OCI-LY1 (cell line): ENCODE measurements around the gene CBR3.

ENCODE experiments used
- H2AFZ ChIP-seq: fragments of 200-600 bp; sonication (generic), shearing (Covaris generic); 2 replicates; pipeline ENCODE4 v1.6.0; 2014; ENCODE audit warnings: antibody characterized with exemption, mild to moderate bottlenecking, low read length
- H3F3A ChIP-seq: fragments of 200-600 bp; sonication (generic), shearing (Covaris generic); 2 replicates; pipeline ENCODE4 v1.6.0; 2014; ENCODE audit warnings: mild to moderate bottlenecking, antibody characterized with exemption, low read length, moderate library complexity; ENCODE audit not compliant: insufficient read depth
- H3K27ac ChIP-seq: fragments of 200-600 bp; sonication (generic); 2 replicates; pipeline ENCODE4 v1.5.1; 2014; ENCODE audit warnings: low read length, mixed run types, mild to moderate bottlenecking, low read depth; ENCODE audit not compliant: poor library complexity, severe bottlenecking
- H3K27me3 ChIP-seq: fragments of 200-600 bp; sonication (generic); 2 replicates; pipeline ENCODE4 v1.6.0; 2014; ENCODE audit warnings: antibody characterized with exemption, mild to moderate bottlenecking, low read length, moderate library complexity; ENCODE audit not compliant: insufficient read depth
- H3K36me3 ChIP-seq: fragments of 200-600 bp; sonication (generic); 2 replicates; pipeline ENCODE4 v1.6.1; 2014; ENCODE audit warnings: mild to moderate bottlenecking, antibody characterized with exemption, low read length, moderate library complexity, mixed read lengths; ENCODE audit not compliant: insufficient read depth
- H3K4me1 ChIP-seq: fragments of 200-600 bp; sonication (generic); 2 replicates; pipeline ENCODE4 v1.5.1; 2014; ENCODE audit warnings: mild to moderate bottlenecking, low read length, moderate library complexity; ENCODE audit not compliant: insufficient read depth, severe bottlenecking
- H3K4me2 ChIP-seq: fragments of 200-600 bp; sonication (generic), shearing (Covaris generic); 2 replicates; pipeline ENCODE4 v1.6.1; 2014; ENCODE audit warnings: low read length
- H3K4me3 ChIP-seq: fragments of 200-600 bp; sonication (generic); 2 replicates; pipeline ENCODE4 v1.5.1; 2014; ENCODE audit warnings: low read length, low read depth, mild to moderate bottlenecking, mixed read lengths; ENCODE audit not compliant: poor library complexity, severe bottlenecking
- H3K79me2 ChIP-seq: fragments of 200-600 bp; shearing (Covaris generic); 2 replicates; pipeline ENCODE4 v1.6.1; 2016; ENCODE audit warnings: mixed run types, low read length, mixed read lengths; ENCODE audit not compliant: insufficient read depth
- H3K9ac ChIP-seq: fragments of 200-600 bp; sonication (generic), shearing (Covaris generic); 2 replicates; pipeline ENCODE4 v1.6.1; 2014; ENCODE audit warnings: mild to moderate bottlenecking, low read length, mixed read lengths
- H3K9me2 ChIP-seq: fragments of 200-600 bp; sonication (generic), shearing (Covaris generic); 2 replicates; pipeline ENCODE4 v1.6.1; 2014; ENCODE audit warnings: low read depth, mild to moderate bottlenecking, low read length, mixed read lengths
- H3K9me3 ChIP-seq: fragments of 200-600 bp; shearing (Covaris generic); 2 replicates; pipeline ENCODE4 v1.6.1; 2014; ENCODE audit warnings: low read length, mixed read lengths
- H4K20me1 ChIP-seq: fragments of 200-600 bp; sonication (generic), shearing (Covaris generic); 2 replicates; pipeline ENCODE4 v1.6.0; 2016; ENCODE audit warnings: mild to moderate bottlenecking, low read length; ENCODE audit not compliant: insufficient read depth
- CTCF ChIP-seq: fragments of 200-600 bp; sonication (generic), shearing (Covaris generic); IDR thresholded peaks from 2 replicates; pipeline ENCODE4 v1.5.1; 2017; ENCODE audit warnings: mild to moderate bottlenecking, antibody characterized with exemption, low read length, moderate library complexity, mixed read lengths
- EZH2 ChIP-seq: fragments of 200-600 bp; sonication (generic), shearing (Covaris generic); IDR thresholded peaks from 2 replicates; pipeline ENCODE4 v1.8.0; 2017; ENCODE audit warnings: borderline replicate concordance, mixed run types, mild to moderate bottlenecking, antibody characterized with exemption, low read length, moderate library complexity, mixed read lengths

CBR3 gene

GRCh38 chr21:36145259-36145658 is 10.4 kb downstream of the CBR3 start:
- H3K36me3 ChIP-seq = no peaks in the 10 kb centered on the region
- no peaks in the 10 kb centered on the region for H4K20me1 ChIP-seq
- H3K27me3 ChIP-seq = no peaks in the 10 kb centered on the region
- H3K27ac ChIP-seq = no peak overlapping the region
- H3K4me3 ChIP-seq = no peak overlapping the region
- H3F3A ChIP-seq = no peaks in the 10 kb centered on the region
- H3K9me2 ChIP-seq = no peaks in the 10 kb centered on the region
- TF ChIP-seq CTCF = no peak
- TF ChIP-seq EZH2 = no peak
- no peak overlapping the region for H3K4me2 ChIP-seq
- H3K79me2 ChIP-seq = no peaks in the 10 kb centered on the region
- peaks cover 12% of the 10 kb centered on the region for H3K4me1 ChIP-seq
- no peak overlapping the region for H3K9ac ChIP-seq
- H3K9me3 ChIP-seq = no peaks in the 10 kb centered on the region
- H2AFZ ChIP-seq = no peak overlapping the region

DNA sequence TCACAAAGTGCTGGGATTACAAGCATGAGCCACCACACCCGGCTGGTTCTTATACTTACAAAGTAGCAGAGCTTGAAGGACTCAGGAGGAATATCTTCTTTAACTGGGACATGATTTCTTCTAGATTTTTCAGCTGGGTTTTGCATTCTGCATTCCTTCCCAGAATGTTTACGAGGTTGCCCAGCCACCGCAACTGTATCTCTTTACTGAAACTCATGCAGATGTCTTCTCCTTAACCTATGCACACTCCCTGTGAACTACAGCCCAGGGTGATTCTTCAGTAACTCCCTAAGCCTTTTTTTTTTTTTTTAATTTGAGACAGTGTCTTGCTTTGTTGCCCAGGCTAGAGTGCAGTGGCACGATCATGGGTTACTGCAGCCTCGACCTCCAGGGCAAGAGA is 13.0 kb downstream of the CBR3 start:
- Histone ChIP-seq H3K9me2 (no peaks in the 10 kb centered on the region), H3F3A (no peaks in the 10 kb centered on the region), H4K20me1 (no peaks in the 10 kb centered on the region), H2AFZ (no peak overlapping the region), H3K4me3 (no peak overlapping the region), H3K9ac (no peak overlapping the region), H3K4me2 (no peak overlapping the region), H3K27me3 (no peaks in the 10 kb centered on the region), H3K4me1 (peaks cover 12% of the 10 kb centered on the region), H3K79me2 (no peaks in the 10 kb centered on the region), H3K36me3 (no peaks in the 10 kb centered on the region), H3K9me3 (no peaks in the 10 kb centered on the region), H3K27ac (no peak overlapping the region)
- TF ChIP-seq CTCF (no peak), EZH2 (no peak)

GRCh38 chr21:36148886-36149285 is 14.0 kb downstream of the CBR3 start:
- Histone ChIP-seq H3K4me2 (no peak overlapping the region), H3K9ac (no peak overlapping the region), H3K4me1 (peaks cover 17% of the 10 kb centered on the region), H3K27ac (no peak overlapping the region), H3K4me3 (no peak overlapping the region), H3K9me2 (no peaks in the 10 kb centered on the region), H3K36me3 (no peaks in the 10 kb centered on the region), H2AFZ (no peak overlapping the region), H4K20me1 (no peaks in the 10 kb centered on the region), H3K79me2 (no peaks in the 10 kb centered on the region), H3F3A (no peaks in the 10 kb centered on the region), H3K9me3 (no peaks in the 10 kb centered on the region), H3K27me3 (no peaks in the 10 kb centered on the region)
- no peak for TF ChIP-seq EZH2
- no peak for TF ChIP-seq CTCF
